Measurements from ENCODE around the gene CYBB.

The CYBB gene

GRCh38 chrX:37786624-37787422, 7.0 kb downstream of the CYBB start:
- DNase-seq, result no peak

- no peak for DNase-seq
These were observed 7.6 kb downstream of the CYBB start for GRCh38 chrX:37787423-37787869.

- DNase-seq, result no peak
These were observed 16.5 kb downstream of the CYBB start for GRCh38 chrX:37796310-37796709.

- no peak for DNase-seq
These were observed 16.9 kb downstream of the CYBB start for GRCh38 chrX:37796805-37797204.

- DNase-seq, result no peak
These were observed 20.1 kb downstream of the CYBB start for GRCh38 chrX:37799936-37800335.

DNA sequence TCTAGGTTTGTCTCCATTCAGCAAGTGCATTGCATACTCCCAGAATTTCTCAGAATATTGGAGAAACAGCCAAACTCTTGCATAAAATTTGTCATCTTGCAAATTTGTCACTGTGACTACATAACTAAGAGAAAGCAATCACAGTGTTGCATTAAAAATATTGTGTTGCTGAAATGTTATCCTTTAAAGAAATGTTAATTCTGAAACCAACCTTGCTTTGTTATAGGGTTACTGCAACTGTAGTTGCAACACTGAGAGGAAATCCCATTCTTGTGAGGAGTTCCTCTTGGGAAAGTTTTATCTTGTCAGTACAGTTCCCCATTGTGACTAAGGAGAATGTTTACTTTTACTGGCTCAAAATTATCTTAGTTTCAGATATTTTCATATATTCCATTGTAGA, 20.9 kb downstream of the CYBB start:
- DNase-seq, result no peak

GRCh38 chrX:37802028-37802427, 22.2 kb downstream of the CYBB start:
- DNase-seq, result no peak

- DNase-seq, result no peak
These were observed 23.2 kb downstream of the CYBB start for GRCh38 chrX:37803057-37803456.

DNA sequence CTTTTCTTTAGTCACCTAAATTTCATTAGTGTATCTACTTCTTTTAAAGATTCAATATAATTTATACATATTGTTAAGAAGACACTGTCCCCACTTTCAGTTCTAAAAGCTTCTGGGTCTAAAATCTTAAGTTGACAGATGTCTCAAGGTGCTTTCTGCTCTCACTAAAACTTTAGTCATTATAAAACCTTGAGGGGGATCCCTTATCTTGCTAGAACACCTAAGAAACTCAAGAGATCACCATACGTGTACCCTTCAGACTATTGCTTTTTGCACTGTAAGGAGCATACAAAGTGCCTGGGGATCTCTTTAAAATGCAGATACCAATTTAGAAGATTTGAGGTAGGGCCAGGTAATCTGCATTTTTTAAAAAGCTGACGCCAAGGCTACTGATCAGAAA, 30.1 kb downstream of the CYBB start:
- DNase-seq, result no peak

DNA sequence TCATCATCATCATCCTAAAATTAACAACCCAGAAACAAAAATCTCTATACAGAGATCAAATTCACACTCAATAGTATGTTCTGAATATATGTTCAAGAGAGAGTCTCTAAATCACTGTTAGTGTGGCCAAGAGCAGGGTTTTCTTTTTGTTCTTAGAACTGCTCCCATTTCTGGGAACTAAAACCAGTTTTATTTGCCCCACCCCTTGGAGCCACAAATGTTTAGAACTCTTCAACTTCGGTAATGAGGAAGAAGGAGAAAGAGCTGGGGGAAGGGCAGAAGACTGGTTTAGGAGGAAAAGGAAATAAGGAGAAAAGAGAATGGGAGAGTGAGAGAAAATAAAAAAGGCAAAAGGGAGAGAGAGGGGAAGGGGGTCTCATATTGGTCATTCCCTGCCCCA, 32.3 kb downstream of the CYBB start:
- DNase-seq, result no peak

- DNase-seq, result no peak
These were observed 33.7 kb downstream of the CYBB start for GRCh38 chrX:37813570-37813969.

GRCh38 chrX:37815366-37815765, 35.5 kb downstream of the CYBB start:
- no peak for DNase-seq

DNA sequence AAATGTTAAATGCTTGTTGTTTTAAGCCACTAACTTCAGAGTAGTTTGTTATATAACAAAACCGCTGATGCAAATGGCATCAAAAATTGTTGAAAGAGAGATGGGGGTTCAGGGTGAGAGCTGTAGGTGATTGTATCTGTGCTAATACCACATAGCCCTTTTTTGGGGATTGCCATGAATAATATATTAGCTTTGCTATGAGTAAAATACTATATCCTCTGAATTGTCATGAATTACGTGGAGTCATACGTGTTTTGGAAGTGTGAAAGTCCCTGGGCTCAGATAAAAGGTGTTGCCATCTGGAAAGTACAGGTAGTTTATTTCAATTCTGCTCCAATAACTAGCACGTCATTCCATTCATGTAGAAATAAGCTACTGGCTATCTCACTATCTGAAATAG, 36.9 kb downstream of the CYBB start:
- no peak for DNase-seq

DNA sequence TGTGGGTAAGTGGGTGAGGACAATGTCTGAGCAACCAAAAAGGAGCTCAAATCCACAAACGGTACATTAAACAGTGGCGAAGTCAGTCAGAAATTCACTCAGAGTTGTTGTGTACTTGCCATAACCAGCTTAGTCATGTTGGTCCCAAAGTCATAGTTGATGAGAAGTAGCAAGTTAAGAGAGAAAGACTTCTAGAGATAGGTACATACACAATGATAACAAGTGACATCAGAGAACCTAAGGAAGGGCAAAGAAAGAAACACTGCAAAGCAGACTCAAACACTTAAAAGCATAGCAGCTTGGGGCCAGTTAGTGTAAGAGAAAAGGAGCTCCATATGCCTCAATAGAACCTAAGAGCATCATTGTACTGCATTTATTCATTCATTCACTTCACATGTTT, 37.3 kb downstream of the CYBB start:
- no peak for DNase-seq

DNA sequence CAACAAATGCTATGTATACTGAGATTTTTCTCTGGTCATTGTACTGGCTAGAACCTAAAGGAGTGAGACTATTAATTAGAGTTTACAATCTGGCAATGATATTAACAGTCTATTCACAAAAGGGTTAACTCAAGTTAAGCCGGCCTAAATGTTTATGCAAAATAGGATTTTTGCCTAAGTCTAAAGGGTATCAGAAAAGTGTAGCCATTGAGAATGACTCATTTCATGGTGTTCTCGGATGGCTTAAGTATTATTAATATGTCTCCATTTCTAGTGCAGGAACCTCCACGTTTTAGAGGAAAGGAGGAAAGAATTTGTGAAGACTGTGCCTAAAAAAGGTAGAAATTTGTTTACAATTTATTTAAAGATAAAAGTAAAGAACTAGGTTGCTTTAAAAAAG, 37.7 kb downstream of the CYBB start:
- no peak for DNase-seq

DNA sequence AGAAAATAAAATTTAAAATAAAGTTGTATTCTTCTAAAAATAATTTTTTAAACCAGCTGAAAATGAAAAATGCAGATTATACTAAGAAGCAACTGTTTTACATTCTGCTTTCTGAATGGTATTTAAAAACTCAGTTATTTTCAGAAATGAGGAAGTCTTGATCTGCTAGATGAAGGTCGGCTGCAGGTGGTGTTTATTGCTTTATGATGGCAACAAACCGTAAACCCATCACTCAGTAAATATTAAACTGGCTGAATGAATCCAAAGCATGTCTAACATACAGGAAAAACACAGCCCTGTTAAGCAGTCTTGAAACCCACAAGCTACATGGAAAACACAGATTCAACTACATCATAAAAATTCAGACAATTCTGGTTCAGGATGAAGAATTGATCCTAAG, 38.2 kb downstream of the CYBB start:
- DNase-seq, result peak in 1 of 3 experiments; percentile 43

DNA sequence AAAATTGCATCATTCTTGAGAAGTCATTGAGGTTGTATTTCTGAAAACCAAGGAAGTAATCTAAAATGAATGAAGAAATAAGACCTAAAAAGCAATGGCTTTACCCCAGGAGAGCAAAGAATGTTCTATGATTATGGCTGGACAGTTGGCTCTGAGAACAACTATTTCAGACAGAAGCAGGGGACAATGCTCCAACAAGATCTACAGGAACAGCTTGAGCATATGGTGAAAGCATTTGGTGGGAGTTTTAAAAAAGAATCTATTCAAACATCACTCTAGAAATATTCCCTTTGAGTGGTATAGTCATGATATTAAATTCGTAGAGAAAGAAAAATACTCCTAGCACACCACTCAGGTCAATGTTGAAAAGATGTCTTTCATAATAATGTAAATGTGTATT, 40.8 kb downstream of the CYBB start:
- no peak for DNase-seq

- DNase-seq, result peak in 2 of 3 experiments; percentile 49 to 64
These were observed 44.8 kb downstream of the CYBB start for GRCh38 chrX:37824491-37825214.

DNA sequence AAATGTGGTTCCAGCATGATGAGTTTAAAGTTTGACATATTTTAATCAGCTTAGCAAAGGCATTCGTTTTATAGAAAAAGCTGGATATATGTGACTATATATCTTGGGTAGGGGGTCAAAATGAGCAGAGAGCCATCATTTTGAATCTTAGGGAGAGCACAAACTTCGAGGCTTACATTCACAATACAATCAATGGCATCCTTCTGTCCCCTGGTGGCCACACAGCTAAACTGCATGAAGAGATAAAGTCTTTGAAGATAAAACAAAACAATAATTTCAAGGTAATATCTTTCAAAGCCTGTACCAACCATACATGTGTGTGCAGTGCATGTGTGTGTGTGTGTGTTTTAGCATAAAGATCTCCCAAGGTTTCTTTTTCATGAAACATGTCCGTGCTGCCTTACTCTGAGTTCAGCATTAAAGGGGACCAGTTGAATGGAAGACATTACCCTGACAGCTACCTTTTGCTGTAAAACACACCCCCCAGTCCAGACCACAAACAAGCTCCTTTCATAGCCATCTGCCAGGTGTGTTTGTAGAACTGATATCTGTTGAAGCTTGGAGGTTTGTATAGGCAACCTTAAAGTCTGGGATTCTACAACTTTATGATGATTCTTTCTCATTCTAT, 45.5 kb downstream of the CYBB start:
- DNase-seq, result peak; percentile 18 to 77 (median 52)

DNA sequence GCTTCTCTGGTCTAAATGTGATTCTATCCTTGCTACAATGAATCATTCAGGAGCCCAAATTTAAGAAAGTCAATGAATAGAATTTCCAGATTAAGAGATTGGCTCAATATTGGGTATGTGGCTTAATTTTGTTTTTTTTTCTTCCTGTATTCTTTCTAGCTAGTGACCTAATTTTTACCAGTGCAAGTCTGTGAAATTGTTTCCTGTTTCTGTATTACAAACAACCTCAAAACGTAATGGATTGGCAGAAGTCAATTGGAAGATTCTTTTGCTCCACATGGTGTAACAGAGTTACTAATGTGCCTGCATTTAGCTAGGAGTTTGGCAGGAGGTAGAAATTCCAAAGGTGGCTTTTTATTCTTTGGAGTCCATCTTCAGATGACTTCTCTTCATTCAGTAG, 49.9 kb downstream of the CYBB start:
- DNase-seq, result no peak

- no peak for DNase-seq
These were observed 50.5 kb downstream of the CYBB start for GRCh38 chrX:37830371-37830770.

DNA sequence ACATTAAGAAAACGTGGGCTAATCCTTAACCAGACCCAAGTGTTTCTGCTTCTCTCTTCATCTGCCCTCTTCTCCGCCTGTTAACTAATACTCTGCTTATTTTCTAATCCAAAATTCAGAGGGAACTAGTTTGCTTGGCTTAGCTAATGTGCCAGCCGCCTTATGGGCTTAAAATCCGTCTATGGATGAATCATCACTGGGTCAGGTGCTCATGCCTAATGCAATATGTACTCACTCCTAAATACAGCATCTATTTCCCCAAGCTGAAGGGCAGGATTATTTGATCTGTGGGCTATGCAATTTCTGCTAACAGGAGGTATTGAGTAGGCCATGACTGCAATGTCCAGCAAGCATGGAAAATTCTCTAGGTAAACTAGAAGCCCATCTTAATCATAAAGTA, 55.1 kb downstream of the CYBB start:
- no peak for DNase-seq

- DNase-seq, result no peak
These were observed 61.1 kb downstream of the CYBB start for GRCh38 chrX:37840931-37841330.

DNA sequence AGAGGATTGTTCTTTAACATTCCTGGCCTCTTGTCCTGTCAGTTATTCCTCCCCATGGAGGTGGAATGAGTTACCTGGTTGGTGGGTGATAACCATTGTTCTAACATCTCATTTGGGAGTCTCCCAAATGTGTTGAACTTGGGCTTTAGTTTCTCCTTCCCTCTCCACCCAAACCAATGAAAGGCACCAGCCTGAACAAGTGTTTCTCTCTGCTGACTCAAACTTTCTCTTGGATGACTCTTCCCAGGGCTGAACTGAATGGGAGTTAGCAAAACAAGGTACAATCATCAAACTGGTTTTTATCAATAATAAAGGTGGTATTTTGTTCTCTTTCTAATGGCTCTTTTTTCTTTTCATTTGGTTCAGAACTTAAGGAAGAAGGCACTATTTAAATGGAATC, 64.8 kb downstream of the CYBB start:
- DNase-seq, result no peak
